Spleen (tissue), 7 donors: ENCODE results near the gene SHISA9.

ENCODE experiments used
- POLR2AphosphoS5 ChIP-seq, 3 donors: sonication (generic); formaldehyde crosslinking; IDR thresholded peaks; one replicate each; pipeline ENCODE4 v1.5.1; 2017; ENCODE audit warnings: antibody characterized with exemption in 3 of 3
- TF ChIP-seq, protein P1 (sequence below), 11 experiments: fragments of 200-600 bp in 7 of 11; fragments of 450-650 bp in 4 of 11; sonication (generic) in 4 of 11; IDR thresholded peaks in 8 of 11; conservative IDR thresholded peaks in 3 of 11; 1 replicate in 7 of 11; 2 replicates in 4 of 11; pipeline versions ENCODE4 v1.4.0 to v1.8.0; 2016 to 2021; ENCODE audit warnings: antibody characterized with exemption in 11 of 11, inconsistent platforms in 4 of 11, mild to moderate bottlenecking in 1 of 11
- donor health status: DM: no; HTN: no; CAD: no; lungs with moderate emphysema.
- donor health status: DM: no; HTN: no; CAD: no.
- donor health status: DM: no; HTN: no; CAD: no.

DNA sequence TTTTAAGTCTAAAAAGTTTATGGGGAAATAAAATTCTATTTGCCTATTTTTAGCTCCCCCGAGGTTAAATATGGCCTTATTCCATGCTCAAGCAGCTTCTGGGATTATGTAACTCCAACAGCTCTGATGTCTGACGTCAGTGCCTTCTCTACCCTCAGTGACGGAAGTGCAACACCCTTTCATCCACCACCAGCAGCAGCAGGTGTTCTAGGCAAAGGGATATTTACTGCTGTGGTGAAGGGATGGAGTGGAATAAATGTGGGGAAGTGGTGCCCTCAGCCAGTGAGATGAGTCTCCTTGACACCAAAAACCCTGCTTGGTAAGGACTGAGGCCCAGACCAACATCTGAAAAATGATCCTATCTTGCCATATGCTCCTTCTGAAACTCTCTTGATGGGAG, 247.4 kb downstream of the SHISA9 start:
- no peak for TF ChIP-seq POLR2AphosphoS5 (IDR thresholded peaks at IDR 0.05)
- TF ChIP-seq, protein P1, sequence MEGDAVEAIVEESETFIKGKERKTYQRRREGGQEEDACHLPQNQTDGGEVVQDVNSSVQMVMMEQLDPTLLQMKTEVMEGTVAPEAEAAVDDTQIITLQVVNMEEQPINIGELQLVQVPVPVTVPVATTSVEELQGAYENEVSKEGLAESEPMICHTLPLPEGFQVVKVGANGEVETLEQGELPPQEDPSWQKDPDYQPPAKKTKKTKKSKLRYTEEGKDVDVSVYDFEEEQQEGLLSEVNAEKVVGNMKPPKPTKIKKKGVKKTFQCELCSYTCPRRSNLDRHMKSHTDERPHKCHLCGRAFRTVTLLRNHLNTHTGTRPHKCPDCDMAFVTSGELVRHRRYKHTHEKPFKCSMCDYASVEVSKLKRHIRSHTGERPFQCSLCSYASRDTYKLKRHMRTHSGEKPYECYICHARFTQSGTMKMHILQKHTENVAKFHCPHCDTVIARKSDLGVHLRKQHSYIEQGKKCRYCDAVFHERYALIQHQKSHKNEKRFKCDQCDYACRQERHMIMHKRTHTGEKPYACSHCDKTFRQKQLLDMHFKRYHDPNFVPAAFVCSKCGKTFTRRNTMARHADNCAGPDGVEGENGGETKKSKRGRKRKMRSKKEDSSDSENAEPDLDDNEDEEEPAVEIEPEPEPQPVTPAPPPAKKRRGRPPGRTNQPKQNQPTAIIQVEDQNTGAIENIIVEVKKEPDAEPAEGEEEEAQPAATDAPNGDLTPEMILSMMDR (IDR thresholded peaks at IDR 0.05 in 8 of 11, conservative IDR thresholded peaks at IDR 0.05 in 3 of 11), result no peak
